SK-N-SH treated with all-trans-retinoic acid at 6 μM for 48 hours (cell line): Measurements from ENCODE around the gene RARS2.

Source experiments
- ATAC-seq: fragments of 200-7000 bp; cut with Tn5 transposase; 3 replicates; pipeline ENCODE4 v1.9.1; 2020; ENCODE audit warnings: mild to moderate bottlenecking, moderate library complexity
- BACH2 ChIP-seq: fragments of 250-450 bp; sonication (Bioruptor Pico); IDR thresholded peaks from 2 replicates; pipeline ENCODE4 v1.9.0; 2021; ENCODE audit warnings: mild to moderate bottlenecking, borderline replicate concordance
- CSDC2 ChIP-seq: fragments of 250-450 bp; sonication (Bioruptor Pico); IDR thresholded peaks from 2 replicates; pipeline ENCODE4 v1.5.0; 2020; ENCODE audit warnings: mild to moderate bottlenecking, moderate library complexity
- ESRRG ChIP-seq: fragments of 250-450 bp; sonication (Bioruptor Pico); IDR thresholded peaks from 2 replicates; pipeline ENCODE4 v1.6.1; 2021; ENCODE audit warnings: mild to moderate bottlenecking
- OSR1 ChIP-seq: fragments of 250-450 bp; sonication (Bioruptor Pico); IDR thresholded peaks from 2 replicates; pipeline ENCODE4 v1.8.0; 2022; ENCODE audit warnings: moderate library complexity, mild to moderate bottlenecking, inconsistent platforms
- POU6F1 ChIP-seq: fragments of 250-450 bp; sonication (Bioruptor Pico); IDR thresholded peaks from 2 replicates; pipeline ENCODE4 v1.8.0; 2021; ENCODE audit warnings: low read depth, mild to moderate bottlenecking, moderate library complexity, borderline replicate concordance
- PPARA ChIP-seq: fragments of 250-450 bp; sonication (Bioruptor Pico); IDR thresholded peaks from 2 replicates; pipeline ENCODE4 v1.5.0; 2020; ENCODE audit warnings: mild to moderate bottlenecking, borderline replicate concordance
- RARB ChIP-seq: fragments of 250-450 bp; sonication (Bioruptor Pico); IDR thresholded peaks from 2 replicates; pipeline ENCODE4 v1.8.0; 2021; ENCODE audit warnings: mild to moderate bottlenecking, moderate library complexity
- SNAI2 ChIP-seq: fragments of 250-450 bp; sonication (Bioruptor Pico); IDR thresholded peaks from 2 replicates; pipeline ENCODE4 v1.5.0; 2020; ENCODE audit warnings: mild to moderate bottlenecking, moderate library complexity
- TCF4 ChIP-seq: fragments of 250-450 bp; sonication (Bioruptor Pico); IDR thresholded peaks from 2 replicates; pipeline ENCODE4 v1.8.0; 2021; ENCODE audit warnings: mild to moderate bottlenecking, moderate library complexity, borderline replicate concordance
- TSHZ2 ChIP-seq: fragments of 250-450 bp; sonication (Bioruptor Pico); IDR thresholded peaks from 2 replicates; pipeline ENCODE4 v1.5.0; 2020; ENCODE audit warnings: mild to moderate bottlenecking, moderate library complexity
- ZC3H10 ChIP-seq: fragments of 250-450 bp; sonication (Bioruptor Pico); IDR thresholded peaks from 2 replicates; pipeline ENCODE4 v1.5.1; 2021; ENCODE audit warnings: mild to moderate bottlenecking, moderate library complexity
- ZFP30 ChIP-seq: fragments of 450-650 bp; formaldehyde crosslinking; IDR thresholded peaks from 2 replicates; pipeline ENCODE4 v1.5.0; 2022; ENCODE audit warnings: mild to moderate bottlenecking, moderate library complexity
- ZNF565 ChIP-seq: fragments of 450-650 bp; formaldehyde crosslinking; conservative IDR thresholded peaks from 2 replicates; pipeline ENCODE4 v1.5.0; 2020; ENCODE audit warnings: low read depth, mild to moderate bottlenecking, moderate library complexity
- ZNF70 ChIP-seq: fragments of 450-650 bp; formaldehyde crosslinking; IDR thresholded peaks from 2 replicates; pipeline ENCODE4 v1.5.0; 2020; ENCODE audit warnings: mild to moderate bottlenecking, moderate library complexity
- ZNF8 ChIP-seq: fragments of 450-650 bp; formaldehyde crosslinking; IDR thresholded peaks from 2 replicates; pipeline ENCODE4 v1.5.0; 2020; ENCODE audit warnings: mild to moderate bottlenecking, moderate library complexity
- TF ChIP-seq, protein P1 (sequence below): fragments of 250-450 bp; sonication (Bioruptor Pico); IDR thresholded peaks from 2 replicates; pipeline ENCODE4 v1.8.0; 2020; ENCODE audit warnings: mild to moderate bottlenecking, moderate library complexity, borderline replicate concordance
- TF ChIP-seq, protein P2 (sequence below): fragments of 250-450 bp; sonication (Bioruptor Pico); IDR thresholded peaks from 2 replicates; pipeline ENCODE4 v1.5.1; 2021; ENCODE audit warnings: mild to moderate bottlenecking, moderate library complexity

Gene RARS2

GRCh38 chr6:87589693-87590416 lies at the start of gene RARS2, which contains the start of gene ORC3:
TSS of gene RARS2 (minus strand) at chr6:87589987. CDS start at chr6:87589957, 30 bp downstream.
TSS of gene ORC3 (plus strand) at chr6:87590135. CDS start at chr6:87590169, 34 bp downstream.
- peak; percentile 100 for ATAC-seq

GRCh38 chr6:87639373-87639772 lies 49.6 kb upstream of the RARS2 start:
- ATAC-seq, result no peak
- no peak for TF ChIP-seq ZFP30 (CRISPR knock-in tag)
- TF ChIP-seq ESRRG (CRISPR knock-in tag), result no peak
- no peak for TF ChIP-seq CSDC2 (CRISPR knock-in tag)
- TF ChIP-seq BACH2 (CRISPR knock-in tag), result no peak
- no peak for TF ChIP-seq TCF4 (CRISPR knock-in tag)

More at GRCh38 chr6:87589693-87590416, at the start of gene RARS2, which contains the start of gene ORC3:
- TF ChIP-seq ZNF8 (peak; percentile 77), ZFP30 (CRISPR knock-in tag) (no peak), CSDC2 (CRISPR knock-in tag) (no peak), TSHZ2 (CRISPR knock-in tag) (0 out of 2 replicates have a peak, but pooled peaks have one; percentile 39)

- ATAC-seq, result no peak
- no peak for TF ChIP-seq BACH2 (CRISPR knock-in tag)
- TF ChIP-seq RARB (CRISPR knock-in tag), result no peak
- TF ChIP-seq PPARA (CRISPR knock-in tag), result no peak
- TF ChIP-seq SNAI2 (CRISPR knock-in tag), result no peak
- no peak for TF ChIP-seq OSR1
- no peak for TF ChIP-seq ZNF565 (CRISPR knock-in tag)
- TF ChIP-seq ZNF8, result no peak
- TF ChIP-seq TSHZ2 (CRISPR knock-in tag), result no peak
- TF ChIP-seq, protein P1, sequence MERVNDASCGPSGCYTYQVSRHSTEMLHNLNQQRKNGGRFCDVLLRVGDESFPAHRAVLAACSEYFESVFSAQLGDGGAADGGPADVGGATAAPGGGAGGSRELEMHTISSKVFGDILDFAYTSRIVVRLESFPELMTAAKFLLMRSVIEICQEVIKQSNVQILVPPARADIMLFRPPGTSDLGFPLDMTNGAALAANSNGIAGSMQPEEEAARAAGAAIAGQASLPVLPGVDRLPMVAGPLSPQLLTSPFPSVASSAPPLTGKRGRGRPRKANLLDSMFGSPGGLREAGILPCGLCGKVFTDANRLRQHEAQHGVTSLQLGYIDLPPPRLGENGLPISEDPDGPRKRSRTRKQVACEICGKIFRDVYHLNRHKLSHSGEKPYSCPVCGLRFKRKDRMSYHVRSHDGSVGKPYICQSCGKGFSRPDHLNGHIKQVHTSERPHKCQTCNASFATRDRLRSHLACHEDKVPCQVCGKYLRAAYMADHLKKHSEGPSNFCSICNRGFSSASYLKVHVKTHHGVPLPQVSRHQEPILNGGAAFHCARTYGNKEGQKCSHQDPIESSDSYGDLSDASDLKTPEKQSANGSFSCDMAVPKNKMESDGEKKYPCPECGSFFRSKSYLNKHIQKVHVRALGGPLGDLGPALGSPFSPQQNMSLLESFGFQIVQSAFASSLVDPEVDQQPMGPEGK (CRISPR knock-in tag), result no peak
- TF ChIP-seq ZFP30 (CRISPR knock-in tag), result no peak
- TF ChIP-seq ZNF70 (CRISPR knock-in tag), result no peak
- no peak for TF ChIP-seq TCF4 (CRISPR knock-in tag)
- TF ChIP-seq, all 23 proteins: peak for 0
Measured at GRCh38 chr6:87637106-87637505, 47.3 kb upstream of the RARS2 start.

DNA sequence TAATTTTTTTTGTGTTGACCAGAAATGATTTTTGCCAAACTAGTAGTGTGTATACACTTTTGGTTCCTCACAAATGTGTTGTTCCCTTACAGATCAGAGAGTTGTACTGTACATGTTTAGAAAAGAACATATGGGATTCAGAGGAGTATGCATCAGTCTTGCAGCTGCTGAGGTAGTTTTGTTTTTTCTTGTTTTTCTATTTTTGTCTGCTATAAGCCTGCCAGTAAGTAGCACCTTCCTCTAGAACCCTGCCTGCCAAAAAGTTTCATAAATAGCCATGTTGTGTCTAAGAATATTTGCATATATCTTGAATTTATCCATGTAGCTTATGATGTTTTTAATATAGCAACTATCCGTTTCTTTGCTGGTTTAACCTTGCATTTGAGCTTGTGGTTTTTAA lies 46.5 kb upstream of the RARS2 start:
- ATAC-seq, result no peak
- no peak for TF ChIP-seq TSHZ2 (CRISPR knock-in tag)
- TF ChIP-seq, protein P2, sequence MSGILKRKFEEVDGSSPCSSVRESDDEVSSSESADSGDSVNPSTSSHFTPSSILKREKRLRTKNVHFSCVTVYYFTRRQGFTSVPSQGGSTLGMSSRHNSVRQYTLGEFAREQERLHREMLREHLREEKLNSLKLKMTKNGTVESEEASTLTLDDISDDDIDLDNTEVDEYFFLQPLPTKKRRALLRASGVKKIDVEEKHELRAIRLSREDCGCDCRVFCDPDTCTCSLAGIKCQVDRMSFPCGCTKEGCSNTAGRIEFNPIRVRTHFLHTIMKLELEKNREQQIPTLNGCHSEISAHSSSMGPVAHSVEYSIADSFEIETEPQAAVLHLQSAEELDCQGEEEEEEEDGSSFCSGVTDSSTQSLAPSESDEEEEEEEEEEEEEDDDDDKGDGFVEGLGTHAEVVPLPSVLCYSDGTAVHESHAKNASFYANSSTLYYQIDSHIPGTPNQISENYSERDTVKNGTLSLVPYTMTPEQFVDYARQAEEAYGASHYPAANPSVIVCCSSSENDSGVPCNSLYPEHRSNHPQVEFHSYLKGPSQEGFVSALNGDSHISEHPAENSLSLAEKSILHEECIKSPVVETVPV (CRISPR knock-in tag), result no peak
- TF ChIP-seq POU6F1 (CRISPR knock-in tag), result no peak
- no peak for TF ChIP-seq TCF4 (CRISPR knock-in tag)
- TF ChIP-seq BACH2 (CRISPR knock-in tag), result no peak
- TF ChIP-seq, protein P1 (CRISPR knock-in tag), result no peak
- TF ChIP-seq SNAI2 (CRISPR knock-in tag), result no peak
- no peak for TF ChIP-seq ZNF70 (CRISPR knock-in tag)
- no peak for TF ChIP-seq PPARA (CRISPR knock-in tag)
- TF ChIP-seq ZC3H10 (CRISPR knock-in tag), result no peak
- no peak for TF ChIP-seq ZFP30 (CRISPR knock-in tag)
